GM19240 (cell line): Measurements from ENCODE around the gene PGA4.

Experiments
- DNase-seq: peaks from one replicate; pipeline ENCODE4 v3.0.0; 2011; ENCODE audit warnings: low spot score; ENCODE audit not compliant: insufficient read length

The PGA4 gene

GRCh38 chr11:61278001-61278470, 55.9 kb downstream of the PGA4 start:
- DNase-seq: no peak

- DNase-seq: no peak
Observed at GRCh38 chr11:61279934-61280659, 58.0 kb downstream of the PGA4 start.

DNA sequence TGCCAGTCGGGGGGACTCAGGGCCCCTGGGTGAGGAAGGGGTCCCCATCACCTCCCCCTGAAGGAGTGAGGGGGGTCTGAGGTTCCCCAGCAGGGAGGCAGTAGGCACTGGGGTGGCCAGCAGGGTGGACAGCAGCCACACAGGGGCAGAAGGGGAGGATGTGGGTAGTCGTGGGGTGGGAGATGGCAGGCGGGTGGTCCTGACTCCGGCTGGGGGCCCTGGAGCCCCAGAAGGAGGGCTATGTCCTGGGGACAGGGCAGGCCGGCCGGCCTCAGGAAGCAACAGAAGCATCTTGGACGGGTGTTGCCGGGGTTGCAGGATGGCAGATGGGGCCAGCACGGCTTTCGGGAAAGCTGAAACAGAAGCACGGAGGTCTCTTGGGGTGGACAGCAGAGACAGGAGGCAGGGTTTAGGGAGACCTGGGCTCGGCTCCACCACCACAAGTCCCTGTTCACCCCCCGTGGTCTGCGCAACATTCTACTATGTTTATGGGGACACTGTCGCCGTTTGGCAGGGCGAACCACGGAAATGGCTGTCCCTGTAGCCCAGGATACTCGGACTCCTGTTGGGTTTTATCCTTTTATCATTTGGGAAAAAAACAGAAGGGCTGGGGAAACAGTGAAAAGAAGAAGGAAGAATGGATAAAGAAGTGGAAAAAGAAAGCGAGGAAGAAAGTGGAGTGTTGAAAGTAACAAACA, 58.9 kb downstream of the PGA4 start:
- no peak for DNase-seq
